HG03025 (cell line): ENCODE measurements around the gene C11orf98.

ENCODE experiments used
- ATAC-seq: cut with Tn5 transposase; IDR thresholded peaks from one replicate; pipeline ENCODE4 v1.9.1; 2021; ENCODE audit warnings: mild to moderate bottlenecking, moderate library complexity; ENCODE audit not compliant: unreplicated experiment, low FRiP score

C11orf98 gene

DNA sequence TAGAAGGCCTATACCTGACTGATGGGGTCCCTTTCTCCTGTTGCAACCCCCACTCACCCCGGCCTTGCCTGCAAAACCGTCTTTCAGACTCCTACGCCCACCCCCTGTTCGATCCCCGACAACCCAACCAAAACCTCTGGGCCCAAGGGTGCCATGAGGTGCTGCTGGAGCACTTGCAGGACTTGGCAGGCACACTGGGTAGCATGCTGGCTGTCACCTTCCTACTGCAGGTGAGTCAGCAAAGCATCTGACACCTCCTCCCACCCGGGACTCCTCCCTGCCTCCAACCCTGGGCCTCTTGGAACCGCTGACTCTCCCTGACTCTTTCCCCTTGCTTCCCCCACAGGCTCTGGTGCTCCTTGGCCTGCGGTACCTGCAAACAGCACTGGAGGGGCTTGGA is 50.7 kb downstream of the C11orf98 start:
- no peak for ATAC-seq

GRCh38 chr11:62613291-62613778 is 51.7 kb downstream of the C11orf98 start:
- no peak for ATAC-seq
